ENCODE data around the gene ADORA1. TPM values are rescaled to one million over a fixed set of nuclear protein-coding genes. Genes with fewer than 3 reads are reported as not detected.

The ADORA1 gene
- polyA plus RNA-seq, 1 of the 3 experiments (the other 2 are of a cell fraction), result 4.8 TPM

GRCh38 chr1:203158960-203159665 is 31.6 kb downstream of the ADORA1 start:
- H3K27ac ChIP-seq (ENCODE audit: low read depth in 2 of 2, low read length in 1 of 2), result no peak overlapping the region
- POLR2A ChIA-PET, result no interaction called here
- no peaks in the 10 kb centered on the region for H3F3A ChIP-seq (replicated peaks; ENCODE audit: insufficient read depth)
- CTCF ChIA-PET, result interaction anchor here (1.3 to 3.0 kb wide), 4 partner anchors 10 to 57 kb away, joined by 5 to 12 read pairs (median 9); no protein-coding TSS in a partner anchor
- no peaks in the 10 kb centered on the region for H3K36me3 ChIP-seq (replicated peaks in 1 of 2; ENCODE audit: control insufficient read depth in 1 of 2, insufficient read depth in 2 of 2, low read length in 1 of 2)
- H3K4me3 ChIP-seq (ENCODE audit: low read depth in 2 of 2, low read length in 1 of 2), result no peak overlapping the region
- no peaks in the 10 kb centered on the region for H3K9me2 ChIP-seq
- H2AFZ ChIP-seq (ENCODE audit: low read depth), result no peak overlapping the region
- peaks cover 5 to 6% of the 10 kb centered on the region in 2 experiments; a peak in 3 of 4 replicates for H3K4me1 ChIP-seq (ENCODE audit: control insufficient read depth in 1 of 2, insufficient read depth in 2 of 2, low read depth in 1 of 2, low read length in 1 of 2)
- H4K20me1 ChIP-seq (ENCODE audit: insufficient read depth), result no peaks in the 10 kb centered on the region
- no peak overlapping the region for H3K4me2 ChIP-seq
- DNase-seq, result no peak
- no peak for TF ChIP-seq EP300 (IDR thresholded peaks at IDR 0.05; ENCODE audit: borderline replicate concordance in 1 of 2, low read depth in 1 of 2, low read length in 1 of 2)
- no peak for TF ChIP-seq CTCF (IDR thresholded peaks at IDR 0.05)
- TF ChIP-seq EZH2phosphoT487 (IDR thresholded peaks at IDR 0.05; ENCODE audit: borderline replicate concordance, low read depth), result no peak
- no peak for TF ChIP-seq RCOR1 (IDR thresholded peaks at IDR 0.05; ENCODE audit: low read length)
- TF ChIP-seq TAF1 (IDR thresholded peaks at IDR 0.05; ENCODE audit: borderline replicate concordance, low read depth, low read length), result no peak
- TF ChIP-seq GABPA (IDR thresholded peaks at IDR 0.05; ENCODE audit: low read depth), result no peak
- no peaks in the 10 kb centered on the region for H3K9me3 ChIP-seq
- no peaks in the 10 kb centered on the region for H3K27me3 ChIP-seq (ENCODE audit: insufficient read depth)
- WGBS (ENCODE audit: low lambda C conversion rate), result 73% methylated on average over 9 of the region's 9 CpGs
- no peak overlapping the region for H3K9ac ChIP-seq
- no peaks in the 10 kb centered on the region for H3K79me2 ChIP-seq (ENCODE audit: insufficient read depth)

GRCh38 chr1:203159844-203160243 is 32.3 kb downstream of the ADORA1 start:
- Histone ChIP-seq H3K9me3 (no peaks in the 10 kb centered on the region), H4K20me1 (ENCODE audit: insufficient read depth) (no peaks in the 10 kb centered on the region), H3K9me2 (no peaks in the 10 kb centered on the region), H3K36me3 (replicated peaks in 1 of 2; ENCODE audit: control insufficient read depth in 1 of 2, insufficient read depth in 2 of 2, low read length in 1 of 2) (no peaks in the 10 kb centered on the region), H3K4me2 (no peak overlapping the region), H2AFZ (ENCODE audit: low read depth) (no peak overlapping the region), H3K79me2 (ENCODE audit: insufficient read depth) (no peaks in the 10 kb centered on the region), H3K4me1 (ENCODE audit: control insufficient read depth in 1 of 2, insufficient read depth in 2 of 2, low read depth in 1 of 2, low read length in 1 of 2) (no peaks in the 10 kb centered on the region; a peak in 1 of 4 replicates), H3K27ac (ENCODE audit: low read depth in 2 of 2, low read length in 1 of 2) (no peak overlapping the region), H3F3A (replicated peaks; ENCODE audit: insufficient read depth) (no peaks in the 10 kb centered on the region), H3K4me3 (ENCODE audit: low read depth in 2 of 2, low read length in 1 of 2) (no peak overlapping the region), H3K9ac (no peak overlapping the region), H3K27me3 (ENCODE audit: insufficient read depth) (no peaks in the 10 kb centered on the region)
- no peak for TF ChIP-seq RAD21 (IDR thresholded peaks at IDR 0.05; ENCODE audit: low read length)
- no peak for TF ChIP-seq SMC3 (IDR thresholded peaks at IDR 0.05; ENCODE audit: low read depth, low read length)
- no peak for TF ChIP-seq IRF3 (IDR thresholded peaks at IDR 0.05; ENCODE audit: low read depth, low read length)
- WGBS (ENCODE audit: low lambda C conversion rate), result 44% methylated on average over 1 of the region's 1 CpG
- DNase-seq, result no peak
- ChIA-PET CTCF (interaction anchor here (0.5 kb wide), 1 partner anchor 1462 kb away, joined by 3 read pairs; no protein-coding TSS in a partner anchor), POLR2A (no interaction called here)

Measured in SK-N-SH (cell line).